Uterus (tissue), 4 donors: ENCODE data around the gene CCSER1. TPM values are rescaled to one million over a fixed set of nuclear protein-coding genes. Genes with fewer than 3 reads are reported as not detected.
"Not testable (repeated sequence)": the region's sequence is repeated elsewhere in the genome, so short reads cannot be mapped to it uniquely, and the experiment has no call there.

Source experiments
- DNase-seq, 2 donors: peaks; one replicate each; pipeline ENCODE4 v3.0.0-alpha.2; 2019 to 2020
- H3K27ac ChIP-seq, 2 donors: fragments of 200-600 bp; sonication (generic); 1 replicate in 1 of 2; 2 replicates in 1 of 2; pipeline ENCODE4 v1.5.1; 2016 to 2018
- H3K27me3 ChIP-seq, 2 donors: fragments of 200-600 bp; sonication (generic); one replicate each; pipeline ENCODE4 v1.5.1; 2018 to 2019; ENCODE audit warnings: control low read depth in 1 of 2
- H3K36me3 ChIP-seq, 2 donors: fragments of 200-600 bp; sonication (generic); one replicate each; pipeline ENCODE4 v1.5.1; 2019; ENCODE audit warnings: control low read depth in 1 of 2
- H3K4me1 ChIP-seq, 2 donors: fragments of 200-600 bp; sonication (generic); one replicate each; pipeline ENCODE4 v1.5.1; 2018 to 2019; ENCODE audit warnings: control low read depth in 1 of 2
- H3K4me3 ChIP-seq, 2 donors: fragments of 200-600 bp; sonication (generic); 1 replicate in 1 of 2; 2 replicates in 1 of 2; pipeline ENCODE4 v1.5.1; 2018 to 2019; ENCODE audit warnings: mild to moderate bottlenecking in 1 of 2
- H3K9me3 ChIP-seq, 2 donors: fragments of 200-600 bp; sonication (generic); one replicate each; pipeline ENCODE4 v1.5.1; 2019; ENCODE audit warnings: control low read depth in 1 of 2
- POLR2A ChIP-seq, 2 donors: fragments of 450-650 bp; IDR thresholded peaks; one replicate each; pipeline ENCODE4 v1.6.1; 2016; ENCODE audit warnings: antibody characterized with exemption in 2 of 2, mild to moderate bottlenecking in 1 of 2, moderate library complexity in 1 of 2
- intact Hi-C: fragments of 100-400 bp; cut with DNase I; formaldehyde crosslinking; loops from one replicate; pipeline ENCODE4 v1.15.1; 2023; ENCODE audit warnings: low total_unique reads
- total RNA-seq, 4 donors: library from RNA; depleted of rRNA in 3 of 4; stranded (reverse); fragments of >200 nt in 3 of 4; gene quantifications; one replicate each; pipeline versions ENCODE4 v1.1.0 to v1.2.4, GENCODE V29; 2014 to 2023
- TF ChIP-seq, protein P1 (sequence below), 4 experiments: fragments of 200-600 bp in 2 of 4; fragments of 450-650 bp in 2 of 4; sonication (generic) in 2 of 4; IDR thresholded peaks; one replicate each; pipeline ENCODE4 v1.5.1; 2016 to 2019; ENCODE audit warnings: antibody characterized with exemption in 4 of 4, mild to moderate bottlenecking in 2 of 4, moderate library complexity in 1 of 4
- donor health status: DM: yes; HTN: yes; CAD: no.

The CCSER1 gene
- total RNA-seq, 4 donors from 2014 or later, result 2.8 to 54.7 (median 11.9) TPM

DNA sequence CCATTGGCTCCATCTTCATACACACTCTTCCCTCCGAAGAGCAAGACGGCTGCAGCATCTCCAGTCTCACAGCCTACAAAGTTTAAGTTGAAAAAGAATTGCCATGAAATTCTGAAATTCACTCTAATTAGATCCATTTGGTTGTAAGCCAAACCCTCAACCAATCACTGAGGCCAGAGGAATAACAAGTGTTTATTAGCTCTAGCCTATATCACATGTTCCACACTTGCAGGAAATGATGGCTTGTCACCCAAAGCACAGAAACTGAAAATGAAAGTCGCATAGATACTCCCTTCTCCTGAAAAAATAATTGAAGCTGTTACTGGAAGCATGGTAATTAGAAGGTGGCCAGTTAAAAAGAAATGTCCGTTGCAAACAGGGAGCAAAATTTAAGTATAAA lies 1071.8 kb downstream of the CCSER1 start:
- Histone ChIP-seq H3K27ac (no peak overlapping the region), H3K4me3 (no peak overlapping the region), H3K27me3 (no peaks in the 10 kb centered on the region), H3K9me3 (no peaks in the 10 kb centered on the region), H3K36me3 (no peaks in the 10 kb centered on the region), H3K4me1 (no peaks in the 10 kb centered on the region)
- TF ChIP-seq, protein P1, sequence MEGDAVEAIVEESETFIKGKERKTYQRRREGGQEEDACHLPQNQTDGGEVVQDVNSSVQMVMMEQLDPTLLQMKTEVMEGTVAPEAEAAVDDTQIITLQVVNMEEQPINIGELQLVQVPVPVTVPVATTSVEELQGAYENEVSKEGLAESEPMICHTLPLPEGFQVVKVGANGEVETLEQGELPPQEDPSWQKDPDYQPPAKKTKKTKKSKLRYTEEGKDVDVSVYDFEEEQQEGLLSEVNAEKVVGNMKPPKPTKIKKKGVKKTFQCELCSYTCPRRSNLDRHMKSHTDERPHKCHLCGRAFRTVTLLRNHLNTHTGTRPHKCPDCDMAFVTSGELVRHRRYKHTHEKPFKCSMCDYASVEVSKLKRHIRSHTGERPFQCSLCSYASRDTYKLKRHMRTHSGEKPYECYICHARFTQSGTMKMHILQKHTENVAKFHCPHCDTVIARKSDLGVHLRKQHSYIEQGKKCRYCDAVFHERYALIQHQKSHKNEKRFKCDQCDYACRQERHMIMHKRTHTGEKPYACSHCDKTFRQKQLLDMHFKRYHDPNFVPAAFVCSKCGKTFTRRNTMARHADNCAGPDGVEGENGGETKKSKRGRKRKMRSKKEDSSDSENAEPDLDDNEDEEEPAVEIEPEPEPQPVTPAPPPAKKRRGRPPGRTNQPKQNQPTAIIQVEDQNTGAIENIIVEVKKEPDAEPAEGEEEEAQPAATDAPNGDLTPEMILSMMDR (IDR thresholded peaks at IDR 0.05), result no peak
- no peak for TF ChIP-seq POLR2A (IDR thresholded peaks at IDR 0.05)
- intact Hi-C loops, result no loop called here
- DNase-seq, result no peak

DNA sequence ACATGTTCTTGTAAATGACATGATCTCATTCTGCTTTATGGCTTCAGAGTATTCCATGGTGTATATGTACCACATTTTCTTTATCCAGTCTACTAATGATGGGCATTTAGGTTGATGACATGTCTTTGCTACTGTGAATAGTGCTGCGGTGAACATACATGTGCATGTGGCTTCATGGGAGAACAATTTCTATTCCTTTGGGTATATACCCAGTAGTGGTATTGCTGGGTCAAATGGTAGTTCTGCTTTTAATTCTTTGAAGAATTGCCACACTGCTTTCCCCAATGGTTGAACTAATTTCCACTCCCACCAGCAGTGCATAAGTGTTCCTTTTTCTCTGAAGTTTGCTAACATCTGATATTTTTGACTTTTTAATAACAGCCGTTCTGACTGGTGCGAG lies 1080.3 kb downstream of the CCSER1 start:
- H3K4me3 ChIP-seq, result no peak overlapping the region
- H3K9me3 ChIP-seq, result no peaks in the 10 kb centered on the region
- H3K36me3 ChIP-seq, result no peaks in the 10 kb centered on the region
- no peak for DNase-seq
- TF ChIP-seq POLR2A (IDR thresholded peaks at IDR 0.05), result no peak
- TF ChIP-seq, protein P1 (IDR thresholded peaks at IDR 0.05), result no peak
- H3K27ac ChIP-seq, result no peak overlapping the region
- H3K27me3 ChIP-seq, result no peaks in the 10 kb centered on the region
- intact Hi-C loops, result no loop called here
- no peaks in the 10 kb centered on the region for H3K4me1 ChIP-seq

DNA sequence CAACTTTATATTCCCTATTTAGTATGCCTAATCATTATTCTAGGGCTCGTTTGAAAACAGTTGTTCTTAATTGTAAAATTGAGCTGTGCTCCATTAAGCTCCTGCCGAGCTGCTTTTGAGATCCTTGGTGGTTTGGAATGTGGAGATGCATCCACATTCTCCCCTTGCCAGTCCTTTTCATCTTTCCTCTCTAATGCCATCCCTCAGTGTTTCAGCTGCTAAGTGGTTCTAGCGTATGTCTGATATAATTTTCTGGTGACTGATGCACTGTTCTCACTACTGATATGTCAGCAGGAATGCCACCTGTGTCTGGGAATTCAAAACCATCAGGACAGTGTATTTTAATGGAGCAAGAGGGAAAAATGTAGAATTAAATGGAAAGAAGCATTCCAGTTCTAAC lies 1085.0 kb downstream of the CCSER1 start:
- H3K27me3 ChIP-seq, result no peaks in the 10 kb centered on the region
- intact Hi-C loops, result no loop called here
- DNase-seq, result no peak
- H3K27ac ChIP-seq, result no peak overlapping the region
- H3K36me3 ChIP-seq, result no peaks in the 10 kb centered on the region
- H3K9me3 ChIP-seq, result no peaks in the 10 kb centered on the region
- H3K4me1 ChIP-seq, result no peaks in the 10 kb centered on the region
- no peak overlapping the region for H3K4me3 ChIP-seq
- TF ChIP-seq POLR2A (IDR thresholded peaks at IDR 0.05), result no peak
- TF ChIP-seq, protein P1 (IDR thresholded peaks at IDR 0.05), result no peak

DNA sequence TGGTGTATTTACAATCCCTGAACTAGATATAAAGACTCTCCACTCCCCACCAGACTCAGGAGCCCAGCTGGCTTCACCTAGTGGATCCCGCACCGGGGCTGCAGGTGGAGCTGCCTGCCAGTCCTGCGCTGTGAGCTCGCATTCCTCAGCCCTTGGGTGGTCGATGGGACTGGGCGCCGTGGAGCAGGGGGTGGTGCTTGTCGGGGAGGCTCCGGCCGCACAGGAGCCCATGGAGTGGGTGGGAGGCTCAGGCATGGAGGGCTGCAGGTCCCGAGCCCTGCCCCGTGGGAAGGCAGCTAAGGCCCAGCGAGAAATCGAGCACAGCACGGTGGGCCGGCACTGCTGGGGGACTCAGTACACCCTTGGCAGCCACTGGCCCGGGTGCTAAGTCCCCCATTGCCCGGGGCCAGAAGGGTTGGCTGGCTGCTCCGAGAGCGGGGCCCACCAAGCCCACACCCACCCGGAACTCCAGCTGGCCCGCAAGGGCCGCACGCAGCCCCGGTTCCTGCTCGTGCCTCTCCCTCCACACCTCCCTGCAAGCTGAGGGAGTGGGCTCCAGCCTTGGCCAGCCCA lies 1090.7 kb downstream of the CCSER1 start:
- H3K9me3 ChIP-seq, H3K4me1 ChIP-seq, H3K27ac ChIP-seq, H3K27me3 ChIP-seq, H3K4me3 ChIP-seq, DNase-seq, H3K36me3 ChIP-seq, intact Hi-C loops: not testable (repeated sequence)

DNA sequence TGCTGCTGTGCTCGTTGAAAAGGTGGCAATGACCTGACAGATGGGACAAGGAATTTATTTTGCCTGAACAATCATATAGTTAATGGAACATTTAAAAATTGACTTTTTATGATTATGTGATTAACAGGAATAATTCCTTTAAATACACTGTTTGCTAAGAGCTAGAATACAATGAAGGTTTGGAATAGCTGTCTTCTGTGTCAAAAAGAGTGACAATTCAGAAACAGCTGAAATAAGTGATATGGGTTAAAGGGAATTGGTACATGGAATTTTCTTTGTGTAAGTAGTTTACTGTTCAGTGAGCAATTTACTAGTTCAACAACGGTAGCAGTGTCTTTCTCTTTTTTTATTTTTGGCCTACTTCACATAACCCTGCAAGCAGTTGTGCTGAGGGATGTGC lies 1093.1 kb downstream of the CCSER1 start:
- H3K36me3 ChIP-seq, result no peaks in the 10 kb centered on the region
- no peak overlapping the region for H3K27ac ChIP-seq
- no peaks in the 10 kb centered on the region for H3K9me3 ChIP-seq
- no peaks in the 10 kb centered on the region for H3K4me1 ChIP-seq
- TF ChIP-seq, protein P1 (IDR thresholded peaks at IDR 0.05), result no peak
- no peak overlapping the region for H3K4me3 ChIP-seq
- no peak for DNase-seq
- H3K27me3 ChIP-seq, result no peaks in the 10 kb centered on the region
- intact Hi-C loops, result no loop called here

DNA sequence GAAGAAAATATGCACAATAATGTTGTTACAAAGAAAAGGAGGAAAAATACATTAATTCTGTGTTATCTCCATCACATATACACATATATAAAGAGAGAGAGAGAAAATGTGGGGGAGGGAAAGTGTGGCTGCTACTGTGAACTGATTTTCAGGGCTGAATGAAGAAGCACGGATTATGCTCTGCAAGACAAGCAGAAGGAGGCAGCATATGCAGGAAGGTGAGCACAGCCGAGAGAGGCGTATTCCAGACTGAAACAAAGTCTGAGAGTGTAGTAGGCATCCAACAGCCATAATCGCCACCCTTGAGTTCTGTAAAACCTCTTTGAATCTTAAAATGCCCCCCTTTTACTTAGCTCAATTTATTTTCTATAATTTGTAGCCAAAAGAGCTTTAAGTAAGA lies 1094.8 kb downstream of the CCSER1 start:
- H3K9me3 ChIP-seq, result no peaks in the 10 kb centered on the region
- TF ChIP-seq POLR2A (IDR thresholded peaks at IDR 0.05), result no peak
- TF ChIP-seq, protein P1 (IDR thresholded peaks at IDR 0.05), result no peak
- no peak overlapping the region for H3K4me3 ChIP-seq
- H3K27ac ChIP-seq, result no peak overlapping the region
- no peaks in the 10 kb centered on the region for H3K4me1 ChIP-seq
- H3K27me3 ChIP-seq, result no peaks in the 10 kb centered on the region
- no peak for DNase-seq
- intact Hi-C loops, result no loop called here
- H3K36me3 ChIP-seq, result no peaks in the 10 kb centered on the region
